Thyroid gland (tissue), 4 donors: ENCODE data around the gene PIP4K2A. TPM values are rescaled to one million over a fixed set of nuclear protein-coding genes. Genes with fewer than 3 reads are reported as not detected.
A peak's percentile ranks its signal among the peaks of the same experiment; 100 is the strongest.

Experiments
- DNase-seq, 2 donors: peaks; one replicate each; pipeline ENCODE4 v3.0.0-alpha.2; 2019
- H3K27ac ChIP-seq, 3 donors: fragments of 200-600 bp; sonication (generic); 1 replicate in 2 of 3; 2 replicates in 1 of 3; pipeline ENCODE4 v1.5.1; 2016 to 2019; ENCODE audit warnings: mild to moderate bottlenecking in 1 of 3, moderate library complexity in 1 of 3
- H3K27me3 ChIP-seq: fragments of 200-600 bp; sonication (generic); one replicate; pipeline ENCODE4 v1.5.1; 2019
- H3K36me3 ChIP-seq, 2 donors: fragments of 200-600 bp; sonication (generic); one replicate each; pipeline ENCODE4 v1.5.1; 2016 to 2019
- H3K4me1 ChIP-seq, 2 donors: fragments of 200-600 bp; sonication (generic); one replicate each; pipeline ENCODE4 v1.5.1; 2017 to 2019
- H3K4me3 ChIP-seq, 3 donors: fragments of 200-600 bp; sonication (generic); replicated peaks in 1 of 3; 1 replicate in 2 of 3; 2 replicates in 1 of 3; pipeline ENCODE4 v1.5.1; 2016; ENCODE audit warnings: mild to moderate bottlenecking in 1 of 3
- H3K9me3 ChIP-seq: fragments of 200-600 bp; sonication (generic); one replicate; pipeline ENCODE4 v1.5.1; 2017
- POLR2A ChIP-seq, 2 donors: fragments of 450-650 bp; IDR thresholded peaks; one replicate each; pipeline ENCODE4 v1.6.1; 2017; ENCODE audit warnings: antibody characterized with exemption in 2 of 2, mild to moderate bottlenecking in 2 of 2, moderate library complexity in 1 of 2
- WGBS, 2 donors: methylation state at CpG; one replicate each; pipeline ENCODE4 v1.1.5; 2017; 5-methylcytosine and 5-hydroxymethylcytosine counted together
- intact Hi-C: fragments of 100-400 bp; cut with DNase I; formaldehyde crosslinking; loops from one replicate; pipeline ENCODE4 v1.15.1; 2023
- total RNA-seq, 4 donors: library from RNA; depleted of rRNA; stranded (reverse); fragments of >200 nt; gene quantifications; one replicate each; pipeline ENCODE4 v1.2.3, GENCODE V29; 2016
- TF ChIP-seq, protein P1 (sequence below), 6 experiments: fragments of 200-600 bp in 3 of 6; fragments of 450-650 bp in 3 of 6; sonication (generic) in 3 of 6; IDR thresholded peaks; one replicate each; pipeline ENCODE4 v1.5.1; 2016 to 2019; ENCODE audit warnings: antibody characterized with exemption in 6 of 6, mild to moderate bottlenecking in 2 of 6, inconsistent platforms in 1 of 6, moderate library complexity in 1 of 6

PIP4K2A gene
- total RNA-seq, 4 donors from 2014 or later: 16.5 to 23.2 (median 19.3) TPM

GRCh38 chr10:22683140-22683389 lies 31.3 kb downstream of the PIP4K2A start:
- Histone ChIP-seq H3K4me1 (peaks cover 15 to 46% of the 10 kb centered on the region in 2 donors), H3K9me3 (no peaks in the 10 kb centered on the region), H3K27ac (peak overlapping the region in 1 of 3 donors; percentile 57), H3K27me3 (no peaks in the 10 kb centered on the region), H3K4me3 (no peak overlapping the region), H3K36me3 (no peaks in the 10 kb centered on the region)
- no peak for TF ChIP-seq POLR2A (IDR thresholded peaks at IDR 0.05)
- TF ChIP-seq, protein P1, sequence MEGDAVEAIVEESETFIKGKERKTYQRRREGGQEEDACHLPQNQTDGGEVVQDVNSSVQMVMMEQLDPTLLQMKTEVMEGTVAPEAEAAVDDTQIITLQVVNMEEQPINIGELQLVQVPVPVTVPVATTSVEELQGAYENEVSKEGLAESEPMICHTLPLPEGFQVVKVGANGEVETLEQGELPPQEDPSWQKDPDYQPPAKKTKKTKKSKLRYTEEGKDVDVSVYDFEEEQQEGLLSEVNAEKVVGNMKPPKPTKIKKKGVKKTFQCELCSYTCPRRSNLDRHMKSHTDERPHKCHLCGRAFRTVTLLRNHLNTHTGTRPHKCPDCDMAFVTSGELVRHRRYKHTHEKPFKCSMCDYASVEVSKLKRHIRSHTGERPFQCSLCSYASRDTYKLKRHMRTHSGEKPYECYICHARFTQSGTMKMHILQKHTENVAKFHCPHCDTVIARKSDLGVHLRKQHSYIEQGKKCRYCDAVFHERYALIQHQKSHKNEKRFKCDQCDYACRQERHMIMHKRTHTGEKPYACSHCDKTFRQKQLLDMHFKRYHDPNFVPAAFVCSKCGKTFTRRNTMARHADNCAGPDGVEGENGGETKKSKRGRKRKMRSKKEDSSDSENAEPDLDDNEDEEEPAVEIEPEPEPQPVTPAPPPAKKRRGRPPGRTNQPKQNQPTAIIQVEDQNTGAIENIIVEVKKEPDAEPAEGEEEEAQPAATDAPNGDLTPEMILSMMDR (IDR thresholded peaks at IDR 0.05): no peak
- no peak for DNase-seq
- intact Hi-C loops: no loop called here
- WGBS, 2 donors: 82 to 91% methylated on average over 3 of the region's 3 CpGs

GRCh38 chr10:22682237-22683139 lies 31.9 kb downstream of the PIP4K2A start:
- H3K27me3 ChIP-seq: no peaks in the 10 kb centered on the region
- WGBS, 2 donors: 68 to 69% methylated on average over 6 of the region's 6 CpGs
- DNase-seq: peak; percentile 58 to 59
- no peak overlapping the region for H3K4me3 ChIP-seq
- peak overlapping the region; percentile 48 to 57 (median 53) for H3K27ac ChIP-seq
- peaks cover 15 to 46% of the 10 kb centered on the region in 2 donors for H3K4me1 ChIP-seq
- H3K36me3 ChIP-seq: no peaks in the 10 kb centered on the region
- TF ChIP-seq, protein P1 (IDR thresholded peaks at IDR 0.05): no peak
- no peak for TF ChIP-seq POLR2A (IDR thresholded peaks at IDR 0.05)
- intact Hi-C loops: no loop called here
- H3K9me3 ChIP-seq: no peaks in the 10 kb centered on the region

DNA sequence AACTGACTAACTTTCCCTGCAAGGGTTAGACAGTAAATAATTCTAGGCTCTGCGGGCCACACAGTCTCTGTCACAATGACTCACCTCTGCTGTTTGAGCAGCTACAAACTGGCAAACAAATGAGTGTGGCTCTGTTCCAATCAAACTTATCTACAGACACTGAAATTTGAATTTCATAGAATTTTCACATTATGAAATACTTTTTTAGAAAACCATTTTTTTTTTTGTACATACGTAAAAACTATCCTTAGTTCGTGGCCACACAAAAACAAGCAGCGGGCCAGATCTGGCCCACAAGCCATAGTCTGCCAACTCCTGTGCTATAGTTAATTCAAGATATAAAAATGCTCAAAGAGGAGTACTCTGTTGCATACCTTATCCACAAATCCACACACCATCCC lies 32.6 kb downstream of the PIP4K2A start:
- H3K4me1 ChIP-seq: peaks cover 15 to 46% of the 10 kb centered on the region in 2 donors
- peak overlapping the region; percentile 48 to 57 (median 53) for H3K27ac ChIP-seq
- no peak for TF ChIP-seq POLR2A (IDR thresholded peaks at IDR 0.05)
- TF ChIP-seq, protein P1 (IDR thresholded peaks at IDR 0.05): no peak
- no peaks in the 10 kb centered on the region for H3K27me3 ChIP-seq
- intact Hi-C loops: no loop called here
- no peaks in the 10 kb centered on the region for H3K36me3 ChIP-seq
- H3K9me3 ChIP-seq: no peaks in the 10 kb centered on the region
- DNase-seq: peak in 1 of 2 donors; percentile 22
- 75 to 76% methylated on average over 4 of the region's 4 CpGs for WGBS, 2 donors
- no peak overlapping the region for H3K4me3 ChIP-seq

GRCh38 chr10:22681301-22681700 lies 33.1 kb downstream of the PIP4K2A start:
- no peak for DNase-seq
- no peak overlapping the region for H3K4me3 ChIP-seq
- no peaks in the 10 kb centered on the region for H3K9me3 ChIP-seq
- H3K27me3 ChIP-seq: no peaks in the 10 kb centered on the region
- H3K4me1 ChIP-seq: peaks cover 15 to 44% of the 10 kb centered on the region in 2 donors
- H3K36me3 ChIP-seq: no peaks in the 10 kb centered on the region
- no peak for TF ChIP-seq POLR2A (IDR thresholded peaks at IDR 0.05)
- TF ChIP-seq, protein P1 (IDR thresholded peaks at IDR 0.05): no peak
- peak overlapping the region in 2 of 3 donors; percentile 53 to 57 for H3K27ac ChIP-seq
- 96 to 100% methylated on average over 1 of the region's 1 CpG for WGBS, 2 donors
- intact Hi-C loops: no loop called here

DNA sequence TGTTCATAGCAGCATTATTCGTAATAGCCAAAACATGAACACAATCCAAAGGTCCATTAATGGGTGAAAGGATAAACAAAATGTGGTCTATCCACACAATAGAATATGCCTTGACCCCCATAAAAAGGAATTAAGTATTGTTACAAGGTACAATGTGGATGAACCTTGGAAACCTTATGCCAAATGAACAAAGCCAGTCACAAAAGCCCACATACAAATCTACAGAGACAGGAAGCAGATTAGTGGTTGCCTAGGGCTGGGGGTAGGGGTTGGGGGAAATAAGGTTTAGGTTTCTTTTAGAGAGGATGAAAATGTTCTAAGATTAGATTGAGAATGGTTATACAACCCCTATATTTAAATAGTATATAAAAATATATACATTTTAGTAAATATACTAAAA lies 34.8 kb downstream of the PIP4K2A start:
- H3K27me3 ChIP-seq: no peaks in the 10 kb centered on the region
- peaks cover 15 to 43% of the 10 kb centered on the region in 2 donors for H3K4me1 ChIP-seq
- no peaks in the 10 kb centered on the region for H3K36me3 ChIP-seq
- no peak for DNase-seq
- intact Hi-C loops: no loop called here
- 89 to 98% methylated on average over 1 of the region's 1 CpG for WGBS, 2 donors
- H3K4me3 ChIP-seq: no peak overlapping the region
- H3K27ac ChIP-seq: no peak overlapping the region
- TF ChIP-seq POLR2A (IDR thresholded peaks at IDR 0.05): no peak
- TF ChIP-seq, protein P1 (IDR thresholded peaks at IDR 0.05): no peak
- H3K9me3 ChIP-seq: no peaks in the 10 kb centered on the region
